Omental fat pad (tissue), 4 donors: ENCODE results near the gene NDUFB10. TPM values are rescaled to one million over a fixed set of nuclear protein-coding genes. Genes with fewer than 3 reads are reported as not detected.

Experiments
- ATAC-seq: fragments of 150-250 bp; one replicate; pipeline ENCODE4 v1.9.1; 2016; ENCODE audit warnings: mild to moderate bottlenecking, moderate library complexity; ENCODE audit not compliant: low FRiP score
- DNase-seq: peaks from one replicate; pipeline ENCODE4 v3.0.0-alpha.2; 2019; ENCODE audit warnings: low spot score
- total RNA-seq, 4 donors: library from RNA; depleted of rRNA; stranded (reverse); fragments of >200 nt; gene quantifications; one replicate each; pipeline ENCODE4 v1.1.0, GENCODE V29; 2016
- TF ChIP-seq, protein P1 (sequence below), 3 donors: fragments of 450-650 bp; IDR thresholded peaks; one replicate each; pipeline ENCODE4 v1.5.1; 2016 to 2017; ENCODE audit warnings: antibody characterized with exemption in 3 of 3, mild to moderate bottlenecking in 3 of 3, moderate library complexity in 2 of 3

NDUFB10 gene
- total RNA-seq = 100 to 1,000 TPM; 144 to 240 (median 183) TPM

- TF ChIP-seq, protein P1, sequence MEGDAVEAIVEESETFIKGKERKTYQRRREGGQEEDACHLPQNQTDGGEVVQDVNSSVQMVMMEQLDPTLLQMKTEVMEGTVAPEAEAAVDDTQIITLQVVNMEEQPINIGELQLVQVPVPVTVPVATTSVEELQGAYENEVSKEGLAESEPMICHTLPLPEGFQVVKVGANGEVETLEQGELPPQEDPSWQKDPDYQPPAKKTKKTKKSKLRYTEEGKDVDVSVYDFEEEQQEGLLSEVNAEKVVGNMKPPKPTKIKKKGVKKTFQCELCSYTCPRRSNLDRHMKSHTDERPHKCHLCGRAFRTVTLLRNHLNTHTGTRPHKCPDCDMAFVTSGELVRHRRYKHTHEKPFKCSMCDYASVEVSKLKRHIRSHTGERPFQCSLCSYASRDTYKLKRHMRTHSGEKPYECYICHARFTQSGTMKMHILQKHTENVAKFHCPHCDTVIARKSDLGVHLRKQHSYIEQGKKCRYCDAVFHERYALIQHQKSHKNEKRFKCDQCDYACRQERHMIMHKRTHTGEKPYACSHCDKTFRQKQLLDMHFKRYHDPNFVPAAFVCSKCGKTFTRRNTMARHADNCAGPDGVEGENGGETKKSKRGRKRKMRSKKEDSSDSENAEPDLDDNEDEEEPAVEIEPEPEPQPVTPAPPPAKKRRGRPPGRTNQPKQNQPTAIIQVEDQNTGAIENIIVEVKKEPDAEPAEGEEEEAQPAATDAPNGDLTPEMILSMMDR (IDR thresholded peaks at IDR 0.05) = peak in 1 of 3 donors; percentile 25
- DNase-seq = peak; percentile 78
- ATAC-seq = peak; percentile 89
Measured at GRCh38 chr16:1959269-1960039, at the start of gene NDUFB10. TSS of gene NDUFB10 (plus strand) at chr16:1959538. CDS start at chr16:1959625, 87 bp downstream.

- ATAC-seq (no peak), DNase-seq (no peak)
- TF ChIP-seq, protein P1 (IDR thresholded peaks at IDR 0.05) = no peak
Measured at GRCh38 chr16:1909561-1910231, 49.6 kb upstream of the NDUFB10 start.

GRCh38 chr16:1911467-1912214, 47.7 kb upstream of the NDUFB10 start:
- ATAC-seq = no peak
- DNase-seq = no peak
- TF ChIP-seq, protein P1 (IDR thresholded peaks at IDR 0.05) = no peak

DNA sequence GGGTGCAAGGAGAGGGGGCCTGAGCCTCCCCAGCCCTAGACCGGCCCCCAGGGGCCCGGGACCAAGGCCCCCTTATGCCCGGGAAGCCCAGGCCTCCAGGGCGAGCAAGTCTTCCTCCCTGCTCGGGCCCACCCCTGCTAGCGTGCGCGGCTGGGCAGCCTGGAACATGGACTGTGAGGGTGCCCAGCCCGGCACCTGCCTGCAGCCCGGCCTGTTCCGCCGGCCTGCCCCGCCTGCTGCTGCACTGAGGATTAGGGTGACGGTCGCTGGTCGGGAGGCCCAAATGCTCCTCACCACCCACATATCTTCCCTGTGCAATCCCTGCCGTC, 47.2 kb upstream of the NDUFB10 start:
- TF ChIP-seq, protein P1 (IDR thresholded peaks at IDR 0.05) = no peak
- no peak for DNase-seq
- ATAC-seq = no peak

- ATAC-seq (no peak), DNase-seq (no peak)
- TF ChIP-seq, protein P1 (IDR thresholded peaks at IDR 0.05) = no peak
Measured at GRCh38 chr16:1913327-1914083, 45.8 kb upstream of the NDUFB10 start.

DNA sequence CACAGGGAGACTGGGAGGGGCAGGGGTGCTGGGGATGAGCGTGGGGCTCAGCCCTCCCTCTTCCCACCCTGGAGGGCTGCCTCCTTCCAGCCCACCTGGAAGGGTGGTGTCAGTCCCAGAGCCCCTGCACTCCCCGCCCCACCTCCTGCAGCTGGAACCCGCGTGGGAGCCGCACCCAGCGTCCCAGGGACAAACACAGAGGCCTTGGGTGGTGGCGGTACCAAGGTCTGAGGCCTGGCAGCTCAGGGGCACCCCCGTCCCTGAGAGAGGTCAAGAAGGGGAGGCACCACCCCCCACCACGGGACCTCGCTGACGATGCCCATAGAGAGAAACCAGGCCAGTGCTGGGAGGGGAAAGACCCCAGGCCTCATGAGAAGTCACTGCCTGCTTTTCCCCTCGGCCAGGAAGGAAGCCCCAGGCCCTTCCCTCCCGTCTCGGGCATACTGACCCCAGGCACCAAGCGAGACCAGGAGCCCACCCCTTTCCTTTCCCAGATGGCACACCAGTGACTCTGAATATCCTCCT, 45.2 kb upstream of the NDUFB10 start:
- ATAC-seq (no peak), DNase-seq (no peak)
- TF ChIP-seq, protein P1 (IDR thresholded peaks at IDR 0.05) = no peak
